ENCODE results near the gene ARL3.

DNA sequence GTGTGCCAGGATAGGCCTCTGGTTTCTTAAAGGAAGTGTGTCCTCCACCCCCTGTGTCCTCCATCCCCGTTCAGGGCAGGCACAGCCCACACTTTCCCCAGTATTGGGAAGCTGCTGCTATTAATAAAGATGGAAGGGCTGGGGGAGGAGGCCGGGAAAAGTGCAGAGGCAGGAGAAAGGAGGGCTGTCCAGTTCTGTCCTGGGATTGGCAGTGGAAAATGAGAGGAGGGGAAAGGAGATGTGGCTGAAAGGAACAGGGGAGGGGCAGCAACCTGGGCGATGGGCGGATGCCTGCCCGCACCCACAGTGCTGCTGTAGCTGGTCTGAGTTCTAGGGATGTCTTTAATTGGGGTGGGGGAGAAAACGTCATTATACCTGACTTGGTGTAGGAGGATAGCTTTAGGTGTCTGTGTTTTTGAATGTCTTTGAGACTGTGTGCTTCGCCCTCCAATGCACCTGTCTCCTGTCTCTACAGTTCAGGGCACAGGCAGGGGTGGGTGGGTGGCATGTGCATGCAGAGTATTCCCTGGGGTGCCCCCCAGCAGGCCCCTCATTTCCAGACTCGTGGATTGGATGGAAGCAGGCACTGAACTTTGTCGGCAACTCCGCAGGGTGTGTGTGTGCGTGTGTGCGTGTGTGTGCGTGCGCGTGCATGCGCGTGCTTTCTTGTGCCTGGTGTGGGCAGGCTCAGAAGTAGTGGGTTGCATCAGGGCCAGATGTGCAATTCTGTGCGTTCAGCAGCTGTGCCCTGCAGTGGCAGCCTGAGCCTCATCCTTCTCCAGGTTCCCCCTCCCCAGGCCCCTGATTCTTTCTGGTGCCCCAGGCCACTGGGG is 67.4 kb downstream of the ARL3 start:
- TF ChIP-seq, protein P1, sequence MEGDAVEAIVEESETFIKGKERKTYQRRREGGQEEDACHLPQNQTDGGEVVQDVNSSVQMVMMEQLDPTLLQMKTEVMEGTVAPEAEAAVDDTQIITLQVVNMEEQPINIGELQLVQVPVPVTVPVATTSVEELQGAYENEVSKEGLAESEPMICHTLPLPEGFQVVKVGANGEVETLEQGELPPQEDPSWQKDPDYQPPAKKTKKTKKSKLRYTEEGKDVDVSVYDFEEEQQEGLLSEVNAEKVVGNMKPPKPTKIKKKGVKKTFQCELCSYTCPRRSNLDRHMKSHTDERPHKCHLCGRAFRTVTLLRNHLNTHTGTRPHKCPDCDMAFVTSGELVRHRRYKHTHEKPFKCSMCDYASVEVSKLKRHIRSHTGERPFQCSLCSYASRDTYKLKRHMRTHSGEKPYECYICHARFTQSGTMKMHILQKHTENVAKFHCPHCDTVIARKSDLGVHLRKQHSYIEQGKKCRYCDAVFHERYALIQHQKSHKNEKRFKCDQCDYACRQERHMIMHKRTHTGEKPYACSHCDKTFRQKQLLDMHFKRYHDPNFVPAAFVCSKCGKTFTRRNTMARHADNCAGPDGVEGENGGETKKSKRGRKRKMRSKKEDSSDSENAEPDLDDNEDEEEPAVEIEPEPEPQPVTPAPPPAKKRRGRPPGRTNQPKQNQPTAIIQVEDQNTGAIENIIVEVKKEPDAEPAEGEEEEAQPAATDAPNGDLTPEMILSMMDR (IDR thresholded peaks at IDR 0.05): no peak
- no peak for TF ChIP-seq ZFX (IDR thresholded peaks at IDR 0.05; ENCODE audit: borderline replicate concordance)
